Spleen (tissue), 11 donors: ENCODE measurements around the gene PRSS8. TPM values are rescaled to one million over a fixed set of nuclear protein-coding genes. Genes with fewer than 3 reads are reported as not detected.
A peak's percentile ranks its signal among the peaks of the same experiment; 100 is the strongest.

Source experiments
- DNase-seq: peaks from one replicate; pipeline ENCODE4 v3.0.0-alpha.2; 2020
- H3K27ac ChIP-seq, 8 donors: fragments of 200-600 bp; sonication (generic) in 7 of 8; 1 replicate in 4 of 8; 2 replicates in 4 of 8; pipeline versions ENCODE4 v1.5.0 to v1.8.0; 2016 to 2021; ENCODE audit warnings: inconsistent platforms in 4 of 8, mild to moderate bottlenecking in 4 of 8, moderate library complexity in 1 of 8
- H3K27me3 ChIP-seq, 7 donors: fragments of 200-600 bp; sonication (generic) in 6 of 7; replicated peaks in 1 of 7; 1 replicate in 4 of 7; 2 replicates in 3 of 7; pipeline versions ENCODE4 v1.5.0 to v1.8.0; 2016 to 2021; ENCODE audit warnings: inconsistent platforms in 3 of 7, mild to moderate bottlenecking in 1 of 7
- H3K36me3 ChIP-seq, 6 donors: fragments of 200-600 bp; sonication (generic) in 5 of 6; 1 replicate in 4 of 6; 2 replicates in 2 of 6; pipeline versions ENCODE4 v1.5.0 to v1.8.0; 2016 to 2021; ENCODE audit warnings: inconsistent platforms in 2 of 6
- H3K4me1 ChIP-seq, 6 donors: fragments of 200-600 bp; sonication (generic) in 5 of 6; 1 replicate in 3 of 6; 2 replicates in 3 of 6; pipeline versions ENCODE4 v1.5.0 to v1.8.0; 2016 to 2021; ENCODE audit warnings: inconsistent platforms in 3 of 6
- H3K4me3 ChIP-seq, 8 donors: fragments of 200-600 bp; sonication (generic) in 7 of 8; 1 replicate in 4 of 8; 2 replicates in 4 of 8; pipeline versions ENCODE4 v1.5.0 to v1.8.0; 2016 to 2021; ENCODE audit warnings: inconsistent platforms in 4 of 8, mild to moderate bottlenecking in 4 of 8, moderate library complexity in 2 of 8
- H3K9me3 ChIP-seq, 8 donors: fragments of 200-600 bp; sonication (generic) in 7 of 8; 1 replicate in 4 of 8; 2 replicates in 4 of 8; pipeline versions ENCODE4 v1.5.0 to v1.8.0; 2016 to 2021; ENCODE audit warnings: inconsistent platforms in 4 of 8
- CTCF ChIP-seq, 11 experiments: fragments of 200-600 bp in 7 of 11; fragments of 450-650 bp in 4 of 11; sonication (generic) in 4 of 11; IDR thresholded peaks in 8 of 11; conservative IDR thresholded peaks in 3 of 11; 1 replicate in 7 of 11; 2 replicates in 4 of 11; pipeline versions ENCODE4 v1.4.0 to v1.8.0; 2016 to 2021; ENCODE audit warnings: antibody characterized with exemption in 11 of 11, inconsistent platforms in 4 of 11, mild to moderate bottlenecking in 1 of 11
- POLR2A ChIP-seq, 3 donors: fragments of 450-650 bp; IDR thresholded peaks; one replicate each; pipeline ENCODE4 v1.5.1; 2017; ENCODE audit warnings: antibody characterized with exemption in 3 of 3, mild to moderate bottlenecking in 1 of 3
- POLR2AphosphoS5 ChIP-seq, 3 donors: sonication (generic); formaldehyde crosslinking; IDR thresholded peaks; one replicate each; pipeline ENCODE4 v1.5.1; 2017; ENCODE audit warnings: antibody characterized with exemption in 3 of 3
- WGBS, 5 donors: extraction: QIAGEN DNeasy Blood & Tissue Kit in 3 of 5; methylation state at CpG; one replicate each; pipeline versions ENCODE4 v1.1.5 to v1.1.7; 2013 to 2018; 5-methylcytosine and 5-hydroxymethylcytosine counted together
- intact Hi-C: fragments of 100-400 bp; cut with DNase I; formaldehyde crosslinking; loops from one replicate; pipeline ENCODE4 v1.15.0; 2023; ENCODE audit warnings: low total_unique reads
- polyA plus RNA-seq, 3 donors: library from polyadenylated mRNA; stranded (reverse); fragments of 200-250 nt; gene quantifications; one replicate each; pipeline ENCODE4 v1.2.1, GENCODE V29; 2013
- total RNA-seq, 7 donors: library from RNA; depleted of rRNA in 3 of 7; stranded (reverse); fragments of >200 nt in 3 of 7; fragmentation: NEBNext Ultra II Directional in 4 of 7; extraction: Animal tissue kit (Norgen Biotek cat#: 25700) in 4 of 7; gene quantifications; one replicate each; pipeline versions ENCODE4 v1.1.0 to v1.2.1, GENCODE V29; 2016 to 2021
- donor health status: healthy with polysubstance abuse.
- donor health status: DM: no; HTN: no; CAD: no; lungs with moderate emphysema.
- donor health status: DM: no; HTN: no; CAD: no.
- donor health status: Bipolar disorder and iron deficiency.
- donor health status: healthy.
- donor health status: DM: no; HTN: no; CAD: no.
- donor health status: DM: yes; HTN: yes; CAD: no.

Gene PRSS8
- total and polyA plus RNA-seq, 10 donors: 0.07 to 0.19 (median 0.15) TPM; not detected in 7

DNA sequence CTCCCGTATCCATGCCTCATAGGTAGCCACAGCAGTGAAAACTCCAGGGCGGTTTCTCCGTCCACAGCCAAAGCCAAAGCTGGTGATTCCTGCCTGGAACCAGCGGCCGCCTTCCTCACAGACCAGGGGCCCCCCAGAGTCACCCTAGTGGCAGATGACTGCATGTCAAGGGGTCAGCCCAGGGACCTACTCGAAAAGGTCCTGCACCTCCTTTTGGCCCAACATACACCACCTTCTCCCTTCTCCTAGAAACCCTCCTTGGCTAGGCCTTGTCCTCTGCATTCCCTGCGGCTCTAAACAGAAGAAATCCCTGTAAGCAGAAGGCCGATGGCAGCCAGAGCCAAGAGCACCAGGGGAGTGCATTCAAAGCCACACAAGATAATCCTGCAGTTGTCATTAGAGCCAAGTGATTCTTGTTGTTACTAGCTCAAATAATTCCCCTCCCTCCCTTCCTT, 8.2 kb upstream of the PRSS8 start:
- 94 to 99% (median 95%) methylated on average over 8 of the region's 8 CpGs for WGBS, 5 donors
- Histone ChIP-seq H3K36me3 (no peaks in the 10 kb centered on the region), H3K27ac (no peak overlapping the region), H3K4me1 (peaks cover 7 to 50% (median 23%) of the 10 kb centered on the region in 6 donors), H3K9me3 (no peaks in the 10 kb centered on the region), H3K27me3 (peaks cover 0 to 14% (median 0%) of the 10 kb centered on the region in 7 donors), H3K4me3 (no peak overlapping the region)
- intact Hi-C loops: loop anchor here (2.0 kb wide), 1 partner anchor 35 kb away; no protein-coding TSS in a partner anchor
- no peak for DNase-seq
- TF ChIP-seq POLR2A (IDR thresholded peaks at IDR 0.05) (no peak), CTCF (IDR thresholded peaks at IDR 0.05 in 8 of 11, conservative IDR thresholded peaks at IDR 0.05 in 3 of 11) (no peak), POLR2AphosphoS5 (IDR thresholded peaks at IDR 0.05) (no peak)

DNA sequence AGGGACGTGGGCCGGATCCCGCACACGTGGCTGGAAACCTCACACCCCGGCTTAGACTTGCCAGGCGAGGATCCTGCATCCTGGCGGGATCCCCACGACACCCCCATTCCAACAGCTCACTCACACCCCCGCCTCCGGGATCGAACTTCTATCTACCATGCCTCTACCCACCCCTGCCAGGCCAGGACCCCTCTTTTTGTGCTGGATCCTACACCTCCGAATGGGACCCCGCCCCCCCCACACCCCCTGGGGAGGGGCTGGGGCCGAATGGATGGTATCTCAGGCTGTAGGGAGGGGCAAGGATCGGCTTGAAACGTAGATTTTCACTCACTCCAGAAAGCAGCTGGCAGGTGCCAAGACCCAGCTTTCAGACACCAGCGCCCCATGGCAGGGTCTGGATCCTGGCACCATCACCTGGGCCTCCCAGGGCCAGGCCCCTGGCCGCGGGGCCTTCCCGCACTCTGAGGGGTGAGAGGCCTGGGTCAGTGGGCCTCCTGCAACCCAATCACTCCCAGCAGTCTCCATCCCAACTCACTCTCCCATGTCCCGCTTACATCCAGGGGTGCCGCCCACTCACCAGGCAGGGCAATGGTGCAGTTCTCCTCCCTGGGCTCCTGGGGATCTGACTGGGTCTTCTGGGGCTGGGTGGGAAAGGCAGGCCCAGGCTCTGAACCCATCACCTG, 7.6 kb upstream of the PRSS8 start:
- no peak for TF ChIP-seq CTCF (IDR thresholded peaks at IDR 0.05 in 8 of 11, conservative IDR thresholded peaks at IDR 0.05 in 3 of 11)
- no peak for TF ChIP-seq POLR2A (IDR thresholded peaks at IDR 0.05)
- TF ChIP-seq POLR2AphosphoS5 (IDR thresholded peaks at IDR 0.05): no peak
- peak; percentile 83 for DNase-seq
- Histone ChIP-seq H3K4me1 (peaks cover 7 to 49% (median 26%) of the 10 kb centered on the region in 6 donors), H3K27ac (peak overlapping the region; percentile 70 to 95 (median 87)), H3K36me3 (no peaks in the 10 kb centered on the region), H3K4me3 (peak overlapping the region in 7 of 8 donors; percentile 39 to 81 (median 47)), H3K27me3 (peaks cover 0 to 8% (median 0%) of the 10 kb centered on the region in 7 donors), H3K9me3 (no peaks in the 10 kb centered on the region)
- intact Hi-C loops: loop anchor here (2.0 kb wide), 1 partner anchor 36 kb away; no protein-coding TSS in a partner anchor
- WGBS, 5 donors: 63 to 84% (median 72%) methylated on average over 17 to 22 of the region's 22 CpGs

GRCh38 chr16:31142109-31143010, 6.8 kb upstream of the PRSS8 start:
- peaks cover 0 to under 1% (median 0%) of the 10 kb centered on the region in 7 donors for H3K27me3 ChIP-seq
- WGBS, 5 donors: 1 to 6% (median 4%) methylated on average over 23 to 89 of the region's 89 CpGs
- peak overlapping the region; percentile 70 to 95 (median 87) for H3K27ac ChIP-seq
- intact Hi-C loops: loop anchor here (2.0 kb wide), 1 partner anchor 36 kb away; no protein-coding TSS in a partner anchor
- H3K4me3 ChIP-seq: peak overlapping the region; percentile 30 to 81 (median 46)
- H3K36me3 ChIP-seq: no peaks in the 10 kb centered on the region
- TF ChIP-seq CTCF (IDR thresholded peaks at IDR 0.05 in 8 of 11, conservative IDR thresholded peaks at IDR 0.05 in 3 of 11): peak; percentile 98 to 100 (median 99)
- TF ChIP-seq POLR2A (IDR thresholded peaks at IDR 0.05): no peak
- TF ChIP-seq POLR2AphosphoS5 (IDR thresholded peaks at IDR 0.05): peak; percentile 83 to 92 (median 86)
- peaks cover 7 to 47% (median 26%) of the 10 kb centered on the region in 6 donors for H3K4me1 ChIP-seq
- no peaks in the 10 kb centered on the region for H3K9me3 ChIP-seq
- DNase-seq: peak; percentile 100
